Measurements from ENCODE around the gene CDK12.
"Not testable (repeated sequence)": the region's sequence is repeated elsewhere in the genome, so short reads cannot be mapped to it uniquely, and the experiment has no call there.

DNA sequence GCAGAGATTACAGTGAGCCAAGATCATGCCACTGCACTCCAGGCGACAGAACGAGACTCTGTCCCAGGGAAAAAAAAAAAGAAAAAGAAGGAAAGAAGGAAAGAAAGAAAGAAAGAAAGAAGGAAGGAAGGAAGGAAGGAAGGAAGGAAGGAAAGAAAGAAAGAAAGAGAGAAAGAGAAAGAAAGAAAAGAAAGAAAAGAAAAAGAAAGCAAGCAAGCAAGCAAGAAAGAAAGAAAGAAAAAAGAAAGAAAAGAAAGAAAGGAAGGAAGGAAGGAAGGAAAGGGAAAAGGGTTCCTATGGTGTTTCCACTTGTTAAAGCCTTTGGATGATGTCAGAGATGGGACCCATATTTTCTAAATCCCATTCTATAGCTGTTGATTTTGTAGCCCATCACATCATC is 21.4 kb upstream of the CDK12 start:
- TF ChIP-seq, protein P1, sequence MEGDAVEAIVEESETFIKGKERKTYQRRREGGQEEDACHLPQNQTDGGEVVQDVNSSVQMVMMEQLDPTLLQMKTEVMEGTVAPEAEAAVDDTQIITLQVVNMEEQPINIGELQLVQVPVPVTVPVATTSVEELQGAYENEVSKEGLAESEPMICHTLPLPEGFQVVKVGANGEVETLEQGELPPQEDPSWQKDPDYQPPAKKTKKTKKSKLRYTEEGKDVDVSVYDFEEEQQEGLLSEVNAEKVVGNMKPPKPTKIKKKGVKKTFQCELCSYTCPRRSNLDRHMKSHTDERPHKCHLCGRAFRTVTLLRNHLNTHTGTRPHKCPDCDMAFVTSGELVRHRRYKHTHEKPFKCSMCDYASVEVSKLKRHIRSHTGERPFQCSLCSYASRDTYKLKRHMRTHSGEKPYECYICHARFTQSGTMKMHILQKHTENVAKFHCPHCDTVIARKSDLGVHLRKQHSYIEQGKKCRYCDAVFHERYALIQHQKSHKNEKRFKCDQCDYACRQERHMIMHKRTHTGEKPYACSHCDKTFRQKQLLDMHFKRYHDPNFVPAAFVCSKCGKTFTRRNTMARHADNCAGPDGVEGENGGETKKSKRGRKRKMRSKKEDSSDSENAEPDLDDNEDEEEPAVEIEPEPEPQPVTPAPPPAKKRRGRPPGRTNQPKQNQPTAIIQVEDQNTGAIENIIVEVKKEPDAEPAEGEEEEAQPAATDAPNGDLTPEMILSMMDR (IDR thresholded peaks at IDR 0.05; ENCODE audit: low read length) = not testable (repeated sequence)
- TF ChIP-seq EZH2 (IDR thresholded peaks at IDR 0.05; ENCODE audit: borderline replicate concordance, low read length) = not testable (repeated sequence)

All from OCI-LY1 (cell line).